ENCODE results near the gene LIMK1. TPM values are rescaled to one million over a fixed set of nuclear protein-coding genes. Genes with fewer than 3 reads are reported as not detected.

The LIMK1 gene
- 30.4 to 35.4 TPM (median 31.9 TPM) in 5 replicates for total RNA-seq (2022; extraction: Qiagen RNA extraction)

DNA sequence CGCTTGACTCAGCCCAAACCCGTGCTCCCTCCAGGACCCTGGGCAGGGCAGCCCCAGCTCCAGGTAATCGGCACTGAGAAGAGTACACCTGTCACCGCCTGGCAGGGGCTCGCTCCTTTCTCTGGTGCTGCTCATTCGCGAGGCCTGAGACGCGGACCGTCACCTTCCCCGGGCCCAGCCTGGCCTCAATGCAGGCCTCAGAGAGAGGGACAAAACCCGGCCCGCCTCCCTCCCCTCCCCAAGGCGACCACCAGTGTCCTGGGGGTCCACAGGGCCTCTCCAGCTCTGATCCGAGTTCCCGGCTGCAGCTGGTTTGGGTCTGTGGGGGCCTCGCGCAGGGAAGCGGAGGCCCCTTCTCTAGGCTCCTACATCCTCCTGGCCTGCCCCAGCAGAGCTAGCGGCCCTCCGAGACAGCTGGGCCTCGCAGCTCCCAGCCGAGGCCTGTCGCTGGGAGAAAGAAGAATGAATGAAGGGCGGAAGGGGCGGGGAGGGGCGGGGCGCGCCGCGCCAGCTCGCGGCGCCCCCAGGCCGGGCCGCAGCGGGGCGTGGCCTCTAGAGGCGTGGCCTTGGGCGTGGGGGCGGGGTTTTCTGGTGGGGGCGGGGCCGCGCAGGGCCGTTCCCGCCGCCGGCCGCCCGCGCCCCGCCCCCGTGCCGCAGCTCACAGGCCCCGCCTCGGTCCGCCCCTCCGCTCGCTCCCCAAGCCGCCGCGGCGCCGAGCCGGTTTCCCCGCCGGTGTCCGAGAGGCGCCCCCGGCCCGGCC lies at the start of gene LIMK1:
Gene LIMK1 (plus strand): TSS at position 688 of the 760 bp plus-strand sequence. CDS start 187 bp downstream, outside the sequence.

Other genes with a start within 250 kb of the LIMK1 start
- 6.8 to 13.2 TPM (median 10.6 TPM) in 5 replicates for gene METTL27, start 241.3 kb upstream of the LIMK1 start, total RNA-seq (2022; extraction: Qiagen RNA extraction)
- gene TMEM270, start 222.6 kb upstream of the LIMK1 start, total RNA-seq (2022; extraction: Qiagen RNA extraction), result 0.09 to 0.17 TPM (median 0.15 TPM) in 5 replicates
- gene ELN, start 55.6 kb upstream of the LIMK1 start, total RNA-seq (2022; extraction: Qiagen RNA extraction), result 0.12 to 0.16 TPM (median 0.14 TPM) in 4 of 5 replicates, not detected in the other
- gene EIF4H, start 90.6 kb downstream of the LIMK1 start, total RNA-seq (2022; extraction: Qiagen RNA extraction), result 293 to 335 TPM (median 298 TPM) in 5 replicates
- gene LAT2, start 126.2 kb downstream of the LIMK1 start, total RNA-seq (2022; extraction: Qiagen RNA extraction), result 0.77 to 1.5 TPM (median 0.88 TPM) in 5 replicates
- 51.6 to 65.5 TPM (median 54.6 TPM) in 5 replicates for gene RFC2, start 170.6 kb downstream of the LIMK1 start, total RNA-seq (2022; extraction: Qiagen RNA extraction)
- gene CLIP2, start 205.6 kb downstream of the LIMK1 start, total RNA-seq (2022; extraction: Qiagen RNA extraction), result 11.8 to 14.9 TPM (median 13.7 TPM) in 5 replicates